ENCODE data around the gene TEX19.

GRCh38 chr17:82406131-82406671 lies 47.2 kb downstream of the TEX19 start:
- TF ChIP-seq POLR2A (IDR thresholded peaks at IDR 0.05) (no peak), EP300 (IDR thresholded peaks at IDR 0.05) (no peak), POLR2AphosphoS5 (IDR thresholded peaks at IDR 0.05) (no peak)
- TF ChIP-seq, protein P1, sequence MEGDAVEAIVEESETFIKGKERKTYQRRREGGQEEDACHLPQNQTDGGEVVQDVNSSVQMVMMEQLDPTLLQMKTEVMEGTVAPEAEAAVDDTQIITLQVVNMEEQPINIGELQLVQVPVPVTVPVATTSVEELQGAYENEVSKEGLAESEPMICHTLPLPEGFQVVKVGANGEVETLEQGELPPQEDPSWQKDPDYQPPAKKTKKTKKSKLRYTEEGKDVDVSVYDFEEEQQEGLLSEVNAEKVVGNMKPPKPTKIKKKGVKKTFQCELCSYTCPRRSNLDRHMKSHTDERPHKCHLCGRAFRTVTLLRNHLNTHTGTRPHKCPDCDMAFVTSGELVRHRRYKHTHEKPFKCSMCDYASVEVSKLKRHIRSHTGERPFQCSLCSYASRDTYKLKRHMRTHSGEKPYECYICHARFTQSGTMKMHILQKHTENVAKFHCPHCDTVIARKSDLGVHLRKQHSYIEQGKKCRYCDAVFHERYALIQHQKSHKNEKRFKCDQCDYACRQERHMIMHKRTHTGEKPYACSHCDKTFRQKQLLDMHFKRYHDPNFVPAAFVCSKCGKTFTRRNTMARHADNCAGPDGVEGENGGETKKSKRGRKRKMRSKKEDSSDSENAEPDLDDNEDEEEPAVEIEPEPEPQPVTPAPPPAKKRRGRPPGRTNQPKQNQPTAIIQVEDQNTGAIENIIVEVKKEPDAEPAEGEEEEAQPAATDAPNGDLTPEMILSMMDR (IDR thresholded peaks at IDR 0.05) = no peak
